ENCODE measurements around the gene MTPN.

The MTPN gene

GRCh38 chr7:135977007-135977741 is at the start of gene MTPN:
Gene MTPN, minus strand, starts transcription at chr7:135977359. Its CDS starts 259 bp downstream, at chr7:135977100.
- peak; percentile 98 for DNase-seq

- DNase-seq = no peak
These were observed 49.0 kb upstream of the MTPN start for GRCh38 chr7:136026209-136026608.

- peak; percentile 90 for DNase-seq
These were observed 46.1 kb upstream of the MTPN start for GRCh38 chr7:136023134-136023869.

- DNase-seq = no peak
These were observed 43.4 kb upstream of the MTPN start for GRCh38 chr7:136020556-136020955.

- no peak for DNase-seq
These were observed 40.9 kb upstream of the MTPN start for GRCh38 chr7:136018104-136018503.

- DNase-seq = no peak
These were observed 39.7 kb upstream of the MTPN start for GRCh38 chr7:136016649-136017395.

- DNase-seq = no peak
These were observed 38.5 kb upstream of the MTPN start for GRCh38 chr7:136015638-136016037.

- no peak for DNase-seq
These were observed 37.5 kb upstream of the MTPN start for GRCh38 chr7:136014659-136015058.

GRCh38 chr7:136012238-136012637 is 35.1 kb upstream of the MTPN start:
- no peak for DNase-seq

- DNase-seq = peak; percentile 31
These were observed 32.4 kb upstream of the MTPN start for GRCh38 chr7:136009488-136010079.

GRCh38 chr7:136006208-136006607 is 29.0 kb upstream of the MTPN start:
- DNase-seq = no peak

- no peak for DNase-seq
These were observed 26.9 kb upstream of the MTPN start for GRCh38 chr7:136004083-136004482.

- no peak for DNase-seq
These were observed 25.6 kb upstream of the MTPN start for GRCh38 chr7:136002802-136003201.

GRCh38 chr7:136000288-136000913 is 23.2 kb upstream of the MTPN start:
- DNase-seq = no peak

GRCh38 chr7:135998081-135998480 is 20.9 kb upstream of the MTPN start:
- no peak for DNase-seq

- DNase-seq = no peak
These were observed 18.6 kb upstream of the MTPN start for GRCh38 chr7:135995748-135996147.

- DNase-seq = no peak
These were observed 17.5 kb upstream of the MTPN start for GRCh38 chr7:135994466-135995205.

GRCh38 chr7:135993950-135994349 is 16.8 kb upstream of the MTPN start:
- no peak for DNase-seq

GRCh38 chr7:135991906-135992305 is 14.7 kb upstream of the MTPN start:
- no peak for DNase-seq

- DNase-seq = no peak
These were observed 14.2 kb upstream of the MTPN start for GRCh38 chr7:135991322-135991721.

- DNase-seq = no peak
These were observed 13.1 kb upstream of the MTPN start for GRCh38 chr7:135990258-135990657.
